ENCODE results near the gene DLST.
"Not testable (repeated sequence)": the region's sequence is repeated elsewhere in the genome, so short reads cannot be mapped to it uniquely, and the experiment has no call there.

- not testable (repeated sequence) for TF ChIP-seq CTCF (conservative IDR thresholded peaks at IDR 0.05; ENCODE audit: low read depth, low read length); EZH2 (IDR thresholded peaks at IDR 0.05; ENCODE audit: borderline replicate concordance, low read depth, low read length, poor library complexity, severe bottlenecking)
These were observed 50.0 kb downstream of the DLST start for GRCh38 chr14:74931744-74932143.

Measured in A673 (cell line).